ENCODE data around the gene TNS1.

TNS1 gene

GRCh38 chr2:217955881-217956493 lies 46.8 kb downstream of the TNS1 start:
- no peak for DNase-seq

GRCh38 chr2:217954971-217955740 lies 47.6 kb downstream of the TNS1 start:
- DNase-seq, result no peak

- DNase-seq, result no peak
Observed at GRCh38 chr2:217954469-217954868, 48.3 kb downstream of the TNS1 start.

DNA sequence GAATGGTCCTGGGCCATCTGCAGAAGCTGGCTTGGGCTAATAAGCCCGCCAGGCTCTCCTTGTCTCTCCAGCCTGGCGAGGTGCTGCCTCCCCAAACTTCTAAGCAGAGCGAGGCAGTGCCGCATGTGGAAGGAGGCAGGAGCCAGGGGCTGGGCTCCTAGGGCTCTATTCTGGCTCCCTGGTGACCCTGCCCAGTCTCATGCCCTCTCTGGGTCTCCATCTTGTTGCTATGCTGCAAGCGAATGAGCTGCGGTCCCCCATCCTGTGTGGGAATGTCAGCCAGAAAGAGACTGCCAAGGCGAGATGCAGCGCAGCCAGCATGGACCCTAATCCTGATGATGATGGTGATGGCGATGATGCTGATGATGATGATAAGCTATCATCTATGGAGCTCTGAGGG lies 48.7 kb downstream of the TNS1 start:
- no peak for DNase-seq

GRCh38 chr2:217953531-217953932 lies 49.3 kb downstream of the TNS1 start:
- no peak for DNase-seq

- no peak for DNase-seq
Observed at GRCh38 chr2:217953011-217953481, 49.7 kb downstream of the TNS1 start.

DNA sequence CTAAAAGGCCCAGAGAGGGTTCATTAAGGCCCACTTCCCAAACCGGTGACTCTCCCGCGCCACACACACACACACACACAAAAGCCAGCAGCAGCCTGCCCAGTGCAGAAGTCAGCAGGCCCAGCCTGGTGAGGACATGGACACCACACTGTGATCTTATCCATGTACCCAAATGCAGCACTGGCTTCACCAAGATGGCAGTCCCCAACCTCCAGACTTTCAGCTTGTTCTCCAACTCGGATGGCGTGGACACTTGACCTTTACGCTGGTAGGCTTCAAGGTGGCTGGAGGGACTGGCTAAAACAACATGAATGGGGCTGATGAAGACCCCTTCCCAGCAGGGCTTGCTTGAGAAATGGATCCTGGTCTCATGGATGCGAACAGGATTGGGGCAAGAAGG lies 50.4 kb downstream of the TNS1 start:
- DNase-seq, result no peak

DNA sequence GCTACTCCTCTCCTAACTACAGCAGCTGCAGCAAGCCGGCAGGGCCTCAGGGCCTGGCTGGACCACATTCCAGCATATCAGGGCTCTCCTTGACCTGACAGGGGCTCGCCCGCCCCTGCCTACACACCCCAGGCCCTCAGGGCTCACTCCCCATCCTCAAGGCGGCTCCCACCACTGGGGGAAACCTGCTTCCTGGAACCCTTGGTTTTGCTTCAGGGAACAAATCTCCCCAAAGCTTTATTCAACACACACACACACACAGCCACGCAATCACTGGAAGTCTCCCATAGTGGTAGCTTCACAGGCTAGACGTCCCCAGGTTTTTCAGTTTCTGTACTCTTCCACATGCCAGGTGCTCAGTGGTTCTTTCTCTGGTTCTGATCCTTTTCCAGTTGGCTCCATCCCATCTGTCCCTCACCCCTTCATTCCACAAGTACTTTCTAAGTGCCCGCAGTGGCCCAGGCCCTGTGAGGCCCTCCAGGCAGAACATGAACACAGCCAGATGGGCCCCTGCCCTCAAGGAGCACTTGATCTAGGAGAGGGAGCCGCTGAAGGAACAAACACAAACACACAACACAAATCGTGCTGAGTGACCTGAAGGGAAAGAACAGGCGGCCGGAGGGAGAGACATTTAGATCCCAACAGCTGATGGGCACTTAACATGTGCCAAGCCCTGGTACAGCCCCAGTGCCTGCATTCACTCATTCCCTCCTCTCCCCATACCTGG lies 51.1 kb downstream of the TNS1 start:
- DNase-seq, result no peak

DNA sequence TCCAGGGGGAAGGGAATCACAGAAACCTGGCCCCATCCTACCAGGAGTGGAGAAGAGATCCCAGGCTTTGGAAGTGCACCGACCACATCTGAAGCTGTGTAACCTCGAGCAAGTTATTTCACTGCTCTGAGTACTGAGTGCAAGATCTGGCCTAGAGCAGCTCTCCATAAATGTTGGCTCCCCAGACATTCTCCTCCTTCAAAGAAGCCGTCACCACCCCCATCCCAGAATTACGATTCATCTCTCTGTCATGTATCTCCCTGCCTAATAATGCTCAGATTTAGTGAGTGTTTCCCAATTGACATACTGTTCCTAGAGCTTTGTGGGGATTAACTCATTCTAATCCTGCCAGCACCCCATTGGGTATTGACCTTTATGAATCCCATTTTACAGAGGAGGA lies 51.7 kb downstream of the TNS1 start:
- no peak for DNase-seq

DNA sequence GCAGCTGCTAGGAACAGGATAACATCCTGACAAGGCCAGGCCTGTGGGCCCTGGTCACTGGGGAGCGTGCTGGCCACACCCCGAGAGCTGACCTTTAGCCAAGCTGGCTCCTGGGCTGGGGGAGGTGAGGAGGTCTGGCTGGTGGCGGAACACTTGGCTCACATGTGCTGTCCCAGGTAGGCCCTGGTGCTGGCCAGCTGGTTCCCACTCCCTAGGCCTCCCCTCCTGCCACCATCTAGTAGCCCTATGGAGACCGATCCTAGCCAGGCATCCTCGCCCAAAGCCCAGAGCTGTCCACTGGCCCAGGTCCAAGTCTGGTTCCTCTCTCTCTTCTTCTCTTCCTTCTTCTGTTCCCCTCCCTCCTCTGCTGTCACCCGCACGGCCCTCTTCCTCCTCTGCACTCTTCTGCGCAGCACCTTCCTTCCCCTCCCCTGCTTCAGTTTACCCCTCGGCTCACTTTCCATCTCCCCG lies 52.4 kb downstream of the TNS1 start:
- no peak for DNase-seq

DNA sequence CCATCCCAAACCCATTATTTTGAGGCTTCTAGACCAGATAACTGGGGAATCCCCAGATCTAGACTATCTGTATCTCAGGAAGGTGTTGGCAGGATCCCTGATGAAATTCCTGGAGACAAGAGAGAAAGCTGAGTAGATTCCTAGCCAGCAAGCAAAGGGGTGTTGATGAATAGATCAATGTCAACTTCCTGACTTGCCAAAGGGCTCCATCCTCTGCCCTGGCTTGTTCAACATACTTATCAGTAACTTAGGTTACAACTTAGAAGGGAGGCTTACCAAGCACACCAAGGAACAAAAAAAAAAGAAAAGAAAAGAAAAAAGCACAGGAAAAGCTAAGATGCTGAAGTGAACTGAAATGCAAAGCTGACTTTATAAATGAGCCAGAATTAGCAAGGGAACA lies 53.3 kb downstream of the TNS1 start:
- no peak for DNase-seq

- no peak for DNase-seq
Observed at GRCh38 chr2:217948897-217949296, 53.9 kb downstream of the TNS1 start.

GRCh38 chr2:217948351-217948791 lies 54.4 kb downstream of the TNS1 start:
- DNase-seq, result no peak

GRCh38 chr2:217947383-217948350 lies 55.1 kb downstream of the TNS1 start:
- DNase-seq, result no peak

DNA sequence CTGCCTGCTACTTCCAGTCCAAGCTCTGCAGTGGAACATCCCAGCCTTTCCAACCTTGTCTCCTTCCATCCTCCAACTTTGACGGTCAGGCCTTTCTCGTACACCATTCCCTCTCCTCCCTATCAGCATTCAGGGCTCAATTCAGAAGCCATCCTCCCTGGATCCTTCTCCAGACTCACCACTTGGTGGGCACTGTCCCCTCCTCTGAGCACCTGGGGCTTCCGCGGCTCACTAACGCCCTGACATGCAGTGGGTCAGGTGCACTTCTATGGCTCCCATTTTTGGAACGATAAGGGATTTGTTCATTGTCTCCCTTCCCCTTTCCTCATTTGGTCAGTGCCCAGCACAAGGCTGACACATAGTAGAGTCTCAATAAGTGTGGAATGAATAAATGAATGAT lies 56.7 kb downstream of the TNS1 start:
- no peak for DNase-seq

- DNase-seq, result no peak
Observed at GRCh38 chr2:217945530-217945929, 57.3 kb downstream of the TNS1 start.

DNA sequence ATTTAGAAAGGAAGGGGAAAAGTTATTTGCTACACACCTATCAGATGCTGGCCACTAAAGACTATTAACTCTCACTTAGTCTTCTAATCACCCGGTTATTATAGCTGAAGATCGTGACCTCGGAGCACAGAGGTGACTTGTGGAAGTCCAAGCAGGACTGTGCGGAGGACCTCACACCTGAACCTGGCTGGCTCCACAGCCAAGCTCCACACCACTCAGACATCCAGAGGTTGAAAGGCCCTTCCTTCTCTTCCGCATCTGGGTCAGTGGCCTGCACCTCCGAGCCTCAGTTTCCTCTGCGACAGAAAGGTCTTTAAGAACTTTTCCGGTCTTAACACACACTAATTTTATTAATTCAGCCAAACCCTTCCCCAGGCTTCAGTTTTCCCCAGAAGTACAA lies 57.9 kb downstream of the TNS1 start:
- DNase-seq, result no peak

- no peak for DNase-seq
Observed at GRCh38 chr2:217944366-217944765, 58.4 kb downstream of the TNS1 start.

GRCh38 chr2:217943446-217944321 lies 59.1 kb downstream of the TNS1 start:
- DNase-seq, result no peak

DNA sequence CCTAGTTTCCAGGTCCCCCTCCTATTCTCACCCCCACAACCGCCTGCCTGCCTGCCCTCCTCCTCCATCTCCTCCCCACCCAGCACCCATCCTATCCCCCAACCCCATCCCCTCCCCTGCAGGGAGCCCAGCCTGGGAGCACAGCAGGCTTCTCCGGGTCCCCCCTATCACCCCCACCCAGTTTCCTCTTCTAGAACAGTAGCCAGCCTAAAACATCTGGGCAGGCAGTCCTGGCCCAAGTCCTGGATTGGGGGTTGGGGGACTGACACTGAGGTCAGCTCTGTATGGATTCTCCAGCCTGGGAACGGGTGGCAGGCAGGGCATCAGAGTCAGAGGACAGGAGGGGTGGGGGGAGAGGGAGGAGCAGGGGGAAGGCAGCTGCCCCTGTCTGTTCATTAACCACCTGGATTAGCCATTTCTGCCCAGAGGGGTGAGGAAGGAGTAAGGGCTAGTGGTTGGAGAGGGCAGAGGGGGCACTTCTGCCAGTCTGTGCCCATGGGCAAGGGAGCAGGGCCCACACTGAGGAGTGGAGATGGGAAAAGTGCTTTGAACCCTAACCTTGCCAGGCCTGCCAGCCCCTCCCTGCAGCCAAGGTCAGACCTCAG lies 60.0 kb downstream of the TNS1 start:
- DNase-seq, result no peak
